Measurements from ENCODE around the gene GRHL1.

GRHL1 gene

DNA sequence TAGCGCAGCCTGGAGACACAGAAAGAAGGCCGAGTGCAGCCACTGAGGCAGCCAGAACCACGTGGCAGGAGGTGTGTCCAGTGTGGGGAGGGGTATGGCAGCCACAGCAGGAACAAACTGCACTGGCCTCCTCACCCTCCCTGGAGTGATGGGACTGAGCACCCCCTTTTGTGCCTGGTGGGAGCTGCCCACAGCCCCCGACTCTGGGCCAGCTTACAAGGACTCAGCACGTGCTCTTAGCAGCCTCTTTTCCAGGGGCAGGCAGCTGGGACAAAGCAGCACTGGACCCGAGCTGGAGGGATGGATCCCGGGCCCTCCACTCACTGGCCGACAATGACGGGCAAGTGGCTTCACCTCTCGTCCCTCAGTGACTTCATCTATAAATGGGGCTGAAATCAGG is 86.6 kb downstream of the GRHL1 start:
- TF ChIP-seq EZH2 (optimal IDR thresholded peaks at IDR 0.05; ENCODE audit: low read depth, low read length) (no peak), EZH2phosphoT487 (IDR thresholded peaks at IDR 0.05; ENCODE audit: low read length) (no peak), CTCF (IDR thresholded peaks at IDR 0.05; ENCODE audit: low read length) (no peak)
- Histone ChIP-seq H2AFZ (ENCODE audit: low read length) (no peak overlapping the region), H3K9me3 (replicated peaks; ENCODE audit: insufficient read depth, low read length) (no peaks in the 10 kb centered on the region), H3K9ac (ENCODE audit: low read length) (no peak overlapping the region), H3K9me2 (replicated peaks; ENCODE audit: insufficient read depth, low read length) (no peaks in the 10 kb centered on the region), H3K4me2 (ENCODE audit: low read depth, low read length) (no peak overlapping the region), H3K27me3 (replicated peaks; ENCODE audit: insufficient read depth, low read length) (no peaks in the 10 kb centered on the region), H3K79me2 (ENCODE audit: low read length) (no peaks in the 10 kb centered on the region), H3K36me3 (replicated peaks; ENCODE audit: insufficient read depth, low read length) (no peaks in the 10 kb centered on the region), H3F3A (ENCODE audit: insufficient read depth, low read length) (no peaks in the 10 kb centered on the region), H3K27ac (ENCODE audit: low read length) (no peak overlapping the region), H4K20me1 (ENCODE audit: insufficient read depth, low read length) (no peaks in the 10 kb centered on the region), H3K4me3 (ENCODE audit: low read length) (no peak overlapping the region), H3K4me1 (ENCODE audit: low read length) (peaks cover 12% of the 10 kb centered on the region)
- DNase-seq, result no peak

DNA sequence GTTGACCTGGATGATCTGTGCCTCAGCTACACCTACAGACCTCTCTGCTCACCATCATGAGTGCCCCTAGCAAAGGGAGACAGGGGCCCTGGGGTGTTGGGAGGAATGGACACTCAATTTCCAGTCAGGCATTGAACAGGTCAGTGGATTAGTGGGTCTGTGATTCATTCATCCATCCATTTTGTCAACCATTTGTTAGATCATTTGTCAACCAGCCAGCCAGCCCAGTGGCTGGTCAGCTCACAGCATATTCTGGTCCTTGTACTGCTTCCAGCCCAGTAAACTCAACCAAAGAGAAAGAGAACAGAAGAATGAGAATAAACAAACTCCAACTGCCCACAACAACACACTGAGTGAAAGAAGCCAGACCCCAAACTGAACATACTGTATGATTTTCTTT is 87.2 kb downstream of the GRHL1 start:
- no peak overlapping the region for H3K9ac ChIP-seq (ENCODE audit: low read length)
- H2AFZ ChIP-seq (ENCODE audit: low read length), result no peak overlapping the region
- H3K4me3 ChIP-seq (ENCODE audit: low read length), result no peak overlapping the region
- H3K4me2 ChIP-seq (ENCODE audit: low read depth, low read length), result no peak overlapping the region
- H3K27ac ChIP-seq (ENCODE audit: low read length), result no peak overlapping the region
- peaks cover 12% of the 10 kb centered on the region for H3K4me1 ChIP-seq (ENCODE audit: low read length)
- no peaks in the 10 kb centered on the region for H3K79me2 ChIP-seq (ENCODE audit: low read length)
- H3F3A ChIP-seq (ENCODE audit: insufficient read depth, low read length), result no peaks in the 10 kb centered on the region
- H3K36me3 ChIP-seq (replicated peaks; ENCODE audit: insufficient read depth, low read length), result no peaks in the 10 kb centered on the region
- DNase-seq, result no peak
- H3K9me2 ChIP-seq (replicated peaks; ENCODE audit: insufficient read depth, low read length), result no peaks in the 10 kb centered on the region
- H3K9me3 ChIP-seq (replicated peaks; ENCODE audit: insufficient read depth, low read length), result no peaks in the 10 kb centered on the region
- no peaks in the 10 kb centered on the region for H4K20me1 ChIP-seq (ENCODE audit: insufficient read depth, low read length)
- no peaks in the 10 kb centered on the region for H3K27me3 ChIP-seq (replicated peaks; ENCODE audit: insufficient read depth, low read length)
- TF ChIP-seq EZH2phosphoT487 (IDR thresholded peaks at IDR 0.05; ENCODE audit: low read length) (no peak), EZH2 (optimal IDR thresholded peaks at IDR 0.05; ENCODE audit: low read depth, low read length) (no peak), CTCF (IDR thresholded peaks at IDR 0.05; ENCODE audit: low read length) (no peak)

GRCh38 chr2:10039658-10040410 is 88.3 kb downstream of the GRHL1 start:
- TF ChIP-seq EZH2phosphoT487 (IDR thresholded peaks at IDR 0.05; ENCODE audit: low read length) (no peak), CTCF (IDR thresholded peaks at IDR 0.05; ENCODE audit: low read length) (no peak), EZH2 (optimal IDR thresholded peaks at IDR 0.05; ENCODE audit: low read depth, low read length) (no peak)
- no peaks in the 10 kb centered on the region for H3K36me3 ChIP-seq (replicated peaks; ENCODE audit: insufficient read depth, low read length)
- peaks cover 12% of the 10 kb centered on the region for H3K4me1 ChIP-seq (ENCODE audit: low read length)
- no peaks in the 10 kb centered on the region for H3K9me3 ChIP-seq (replicated peaks; ENCODE audit: insufficient read depth, low read length)
- H2AFZ ChIP-seq (ENCODE audit: low read length), result no peak overlapping the region
- peaks cover 7% of the 10 kb centered on the region for H3K79me2 ChIP-seq (ENCODE audit: low read length)
- no peaks in the 10 kb centered on the region for H3K27me3 ChIP-seq (replicated peaks; ENCODE audit: insufficient read depth, low read length)
- H3K9ac ChIP-seq (ENCODE audit: low read length), result no peak overlapping the region
- H3F3A ChIP-seq (ENCODE audit: insufficient read depth, low read length), result no peaks in the 10 kb centered on the region
- H3K4me2 ChIP-seq (ENCODE audit: low read depth, low read length), result no peak overlapping the region
- no peaks in the 10 kb centered on the region for H4K20me1 ChIP-seq (ENCODE audit: insufficient read depth, low read length)
- H3K9me2 ChIP-seq (replicated peaks; ENCODE audit: insufficient read depth, low read length), result no peaks in the 10 kb centered on the region
- DNase-seq, result no peak
- no peak overlapping the region for H3K27ac ChIP-seq (ENCODE audit: low read length)
- no peak overlapping the region for H3K4me3 ChIP-seq (ENCODE audit: low read length)
